Right forelimb (tissue), 1 donor: ENCODE results near the gene ME3.
"Not testable (repeated sequence)": the region's sequence is repeated elsewhere in the genome, so short reads cannot be mapped to it uniquely, and the experiment has no call there.

Source experiments
- DNase-seq: peaks from one replicate; pipeline ENCODE4 v3.0.0-alpha.2; 2018

The ME3 gene

DNA sequence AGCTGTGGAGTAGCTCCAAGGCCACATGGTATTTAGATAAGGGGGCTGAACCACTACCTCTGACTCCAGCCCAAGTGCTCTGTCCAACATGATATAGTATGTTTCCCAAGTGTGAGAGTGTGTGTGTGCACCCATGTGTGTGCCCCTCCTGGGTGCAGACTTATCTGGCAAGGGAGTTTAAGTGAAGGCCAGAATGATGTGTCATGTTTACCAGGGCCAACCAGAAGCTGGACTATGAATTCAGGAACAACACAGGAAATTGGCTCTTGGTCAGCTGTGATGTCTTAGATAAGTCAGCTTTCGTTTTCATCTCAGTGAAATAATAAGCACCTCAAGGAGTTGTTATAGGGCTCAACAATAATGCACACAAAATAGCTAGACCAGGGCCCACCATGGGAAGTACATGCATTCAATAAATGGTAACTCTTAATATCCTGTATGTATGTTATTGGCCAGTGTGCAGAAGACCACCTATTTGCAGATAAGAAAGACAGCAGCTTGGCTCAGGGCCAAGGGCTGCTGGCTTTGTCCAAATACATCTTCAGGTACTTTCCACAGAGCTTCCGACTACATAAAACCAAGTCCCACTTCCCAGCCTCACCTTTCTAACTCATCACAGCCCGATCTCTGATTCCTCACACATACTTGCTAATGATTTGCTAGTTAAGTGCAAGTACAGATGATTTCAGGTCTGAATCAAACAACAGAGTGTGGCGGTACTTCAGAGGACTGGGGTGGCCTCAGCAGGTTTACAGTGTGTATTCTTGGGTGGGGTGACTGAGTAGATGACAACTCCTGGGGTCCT, 120.9 kb downstream of the ME3 start:
- no peak for DNase-seq

DNA sequence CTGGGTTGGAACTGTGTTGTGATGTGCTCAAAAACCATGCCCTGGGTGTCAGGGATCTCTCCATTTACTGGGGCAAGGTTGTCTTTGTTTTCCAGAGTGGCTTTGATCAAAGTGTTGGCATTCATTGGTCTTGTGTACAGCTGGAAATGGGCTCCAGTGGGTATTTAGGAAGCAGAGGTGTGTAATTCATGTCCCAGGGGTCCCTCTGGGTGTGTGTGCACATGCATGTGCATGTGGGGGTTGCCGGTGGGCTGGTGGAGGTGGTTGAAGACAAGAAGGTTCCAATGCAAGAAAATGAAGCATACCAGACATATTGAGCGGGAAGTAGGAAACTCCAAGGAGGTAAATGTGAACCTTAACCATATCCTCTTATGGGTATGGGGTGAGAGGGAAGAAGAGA, 121.7 kb downstream of the ME3 start:
- DNase-seq, result no peak

DNA sequence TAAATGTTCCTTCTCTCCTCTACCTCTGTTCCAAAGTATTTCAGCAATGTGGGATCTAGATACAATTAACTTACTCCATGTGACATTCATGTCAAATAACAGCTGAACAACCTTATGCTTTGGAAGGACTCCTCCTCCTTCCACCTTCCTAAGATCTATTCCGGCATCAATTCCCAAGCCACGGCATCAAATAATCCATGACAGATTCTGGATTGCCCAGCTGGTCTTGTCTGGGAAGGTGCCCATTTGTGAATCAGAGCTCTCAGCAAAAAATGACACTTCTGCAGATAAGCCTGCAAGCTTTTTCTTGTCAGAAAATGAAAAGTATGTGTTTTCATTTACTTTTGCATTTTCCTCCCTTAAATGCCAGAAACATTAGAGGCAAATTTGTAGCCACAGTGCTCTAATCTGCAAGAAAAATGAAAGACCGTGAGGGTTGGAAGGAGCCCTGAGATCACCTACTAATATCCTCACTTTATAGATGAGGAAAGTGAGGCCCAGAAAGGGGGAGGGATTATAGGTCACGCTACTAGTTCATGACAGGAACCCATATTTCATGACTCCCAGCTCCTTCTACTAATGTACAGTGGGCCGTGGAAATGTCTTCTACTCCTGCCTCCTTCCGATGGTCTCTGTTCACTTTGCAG, 124.0 kb downstream of the ME3 start:
- DNase-seq, result no peak

DNA sequence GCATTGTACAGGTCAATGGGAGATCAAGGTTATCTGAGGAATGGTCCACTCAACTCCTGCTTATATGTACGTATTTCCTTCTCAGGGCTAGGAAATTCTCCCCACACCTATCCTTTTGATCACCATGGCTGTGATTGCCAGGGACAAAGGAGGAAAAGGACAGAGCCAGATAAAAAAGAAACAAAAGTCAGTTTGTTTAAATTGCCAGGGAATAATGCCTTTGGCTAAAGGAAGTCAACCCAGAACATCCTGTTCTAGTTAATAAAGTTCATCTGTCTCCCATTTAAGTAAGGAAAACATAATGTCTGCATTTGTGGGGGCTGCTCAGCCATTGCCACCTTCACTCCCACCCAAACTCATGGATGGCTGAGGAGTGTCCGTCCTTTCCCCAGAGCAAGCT, 124.7 kb downstream of the ME3 start:
- no peak for DNase-seq

DNA sequence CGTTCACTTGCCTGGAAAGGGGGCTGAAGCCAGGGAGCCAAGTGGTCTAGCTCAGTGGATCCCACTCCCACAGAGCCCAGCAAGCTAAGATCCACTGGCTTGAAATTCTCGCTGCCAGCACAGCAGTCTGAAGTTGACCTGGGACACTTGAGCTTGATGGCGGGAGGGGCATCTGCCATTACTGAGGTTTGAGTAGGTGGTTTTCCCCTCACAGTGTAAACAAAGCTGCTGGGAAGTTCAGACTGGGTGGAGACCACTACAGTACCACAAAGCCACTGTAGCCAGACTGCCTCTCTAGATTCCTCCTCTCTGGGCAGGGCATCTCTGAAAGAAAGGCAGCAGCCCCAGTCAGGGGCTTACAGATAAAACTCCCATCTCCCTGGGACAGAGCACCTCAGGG, 131.1 kb downstream of the ME3 start:
- not testable (repeated sequence) for DNase-seq

DNA sequence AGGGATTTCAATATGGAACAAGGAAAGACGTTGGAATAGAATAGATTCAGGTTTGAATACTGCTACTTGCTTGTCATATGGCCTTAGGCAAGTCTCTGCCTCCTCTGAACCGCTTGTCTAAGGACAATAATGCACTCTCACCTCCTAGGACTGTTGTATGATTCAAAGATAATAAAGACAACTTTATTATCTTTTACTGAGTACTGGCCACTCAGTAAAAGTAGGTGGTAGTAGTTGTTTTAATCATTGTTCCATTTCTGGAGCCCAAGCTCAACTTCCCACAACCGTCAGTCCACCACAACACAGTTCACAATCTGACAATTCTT, 134.2 kb downstream of the ME3 start:
- no peak for DNase-seq

DNA sequence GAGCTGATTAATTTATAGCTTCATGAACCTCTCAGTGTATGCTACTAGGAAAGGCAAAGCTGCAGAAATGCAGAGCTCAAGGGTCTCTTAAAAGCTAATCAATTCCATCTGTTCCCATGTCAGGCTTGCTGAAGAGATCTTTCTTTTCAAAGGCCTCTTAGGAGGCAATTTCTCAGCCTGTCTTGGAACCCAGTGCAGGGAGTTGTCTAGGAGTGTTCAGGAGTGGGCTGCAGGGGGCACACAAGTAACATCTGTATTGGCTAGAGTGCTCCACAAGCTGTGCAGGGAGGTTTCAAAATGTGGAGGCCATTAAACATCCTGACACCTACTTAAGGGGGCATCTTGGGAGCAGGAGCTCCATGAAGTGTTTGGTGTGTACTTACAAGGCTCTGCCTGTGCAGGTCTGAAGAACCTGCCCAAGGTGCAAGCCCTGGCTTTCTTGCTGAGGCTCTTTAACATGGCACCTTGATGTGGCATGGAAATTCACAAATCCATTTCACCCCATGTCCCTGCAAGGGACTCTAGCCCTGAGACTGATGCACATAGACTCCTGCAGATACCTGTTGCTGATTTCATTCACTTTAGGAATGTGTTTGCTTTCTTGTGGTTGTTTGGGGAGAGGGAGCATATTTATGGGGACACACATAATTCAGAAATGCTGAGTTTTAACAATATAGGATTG, 134.7 kb downstream of the ME3 start:
- no peak for DNase-seq

DNA sequence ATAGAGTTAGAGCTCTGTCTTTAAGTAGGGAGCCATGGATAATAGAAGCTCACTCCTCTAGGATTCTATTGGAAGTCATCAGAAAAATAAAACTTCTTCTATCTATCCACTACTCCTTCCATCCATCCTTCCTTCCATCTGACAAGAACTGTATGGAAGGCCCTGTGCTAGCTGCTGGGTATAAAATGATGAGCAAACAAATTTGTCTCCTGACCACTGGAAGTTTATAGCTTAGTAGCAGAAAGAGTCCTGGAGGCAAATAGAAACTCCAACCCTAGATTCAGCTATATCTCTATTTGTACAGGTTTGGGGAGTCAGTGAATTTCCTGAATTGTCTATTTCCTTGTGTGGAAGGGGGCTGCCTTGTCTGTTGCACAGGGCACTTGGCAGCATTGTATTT, 136.6 kb downstream of the ME3 start:
- DNase-seq, result no peak

DNA sequence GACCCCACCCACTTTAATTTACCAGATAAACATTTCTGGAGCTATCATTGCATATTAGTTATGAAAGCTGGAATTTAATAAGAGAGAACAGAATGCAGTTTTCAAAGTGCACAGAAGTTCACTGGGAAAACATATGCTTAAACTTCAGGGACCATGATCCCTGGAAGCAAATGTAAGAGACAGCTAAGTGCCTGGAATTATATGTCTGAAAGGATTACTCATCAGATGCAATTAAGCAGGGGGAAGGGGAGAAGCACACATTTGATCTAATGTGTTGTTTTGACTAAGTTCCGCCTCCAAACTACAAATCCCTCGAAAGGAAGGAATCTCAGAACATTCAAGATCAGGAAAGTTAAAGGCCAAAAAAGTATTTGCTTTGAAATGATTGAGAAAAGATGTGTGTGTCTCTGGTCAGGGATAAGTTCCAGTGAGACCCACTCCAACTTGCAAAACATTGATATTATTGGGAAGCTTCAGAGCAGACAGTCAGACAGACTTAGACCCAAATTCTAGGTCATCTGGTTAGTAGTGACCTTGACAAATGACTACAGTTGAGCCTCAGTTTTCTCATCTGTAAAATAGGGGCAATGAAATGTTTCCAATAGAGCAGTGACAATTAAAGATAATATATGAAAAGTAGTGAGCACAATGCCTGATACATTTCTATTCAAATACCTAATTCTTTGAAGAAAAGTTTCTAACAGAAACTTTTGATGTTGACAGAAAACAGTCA, 147.6 kb downstream of the ME3 start:
- DNase-seq, result no peak

DNA sequence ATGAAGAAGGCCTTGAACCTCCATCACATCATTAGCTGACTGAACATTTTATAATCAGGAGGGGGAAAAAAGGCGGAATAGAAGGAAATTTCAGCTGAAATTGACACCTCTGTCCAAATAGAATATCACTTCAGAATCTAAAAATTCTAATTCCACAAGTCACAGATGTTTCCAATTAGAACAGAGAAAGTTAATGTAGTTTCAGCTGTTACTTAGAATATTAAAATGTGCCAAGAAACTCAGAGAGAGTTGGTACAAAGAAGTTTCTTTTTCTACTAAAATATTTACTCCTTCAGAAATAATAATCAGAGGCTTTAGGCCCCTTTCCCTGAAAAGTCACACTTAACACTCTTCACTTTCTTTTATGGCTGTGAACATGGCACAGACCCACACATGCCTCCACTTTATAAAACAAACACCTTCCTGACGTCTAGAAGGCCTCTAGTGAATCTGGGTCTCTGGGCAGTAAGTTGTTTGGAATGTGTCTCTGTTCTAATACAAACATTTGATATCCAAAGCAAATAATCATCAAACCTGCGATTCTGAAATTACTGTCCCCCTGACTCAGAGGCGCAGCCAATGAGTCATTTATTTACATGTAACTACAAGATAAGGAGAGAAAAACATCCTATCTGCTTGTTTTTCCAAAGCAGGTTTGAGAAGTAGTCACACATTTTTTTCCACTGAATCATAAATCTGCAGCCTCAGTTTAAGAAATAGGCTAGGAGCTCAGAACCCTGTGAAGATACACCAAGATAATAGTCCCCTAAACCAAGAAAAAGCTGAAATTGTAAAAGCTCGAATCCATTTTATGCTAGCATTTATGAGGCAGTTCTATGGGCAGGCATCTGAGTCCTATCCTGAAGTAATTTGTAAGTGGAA, 148.4 kb downstream of the ME3 start:
- DNase-seq, result no peak

DNA sequence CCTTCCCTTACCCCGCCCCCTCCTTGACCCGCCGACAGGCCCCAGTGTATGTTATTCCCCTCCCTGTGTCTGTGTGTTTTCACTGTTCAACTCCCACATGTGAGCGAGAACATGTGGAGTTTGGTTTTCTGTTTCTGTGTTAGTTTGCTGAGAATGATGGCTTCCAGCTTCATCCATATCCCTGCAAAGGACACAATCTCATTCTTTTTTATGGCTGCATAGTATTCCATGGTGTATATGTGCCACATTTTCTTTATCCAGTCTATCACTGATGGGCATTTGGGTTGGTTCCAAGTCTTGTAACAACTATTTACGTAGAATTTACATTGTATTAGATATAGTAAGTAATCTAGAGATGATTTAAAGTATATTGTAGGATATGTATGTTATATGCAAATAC, 149.9 kb downstream of the ME3 start:
- not testable (repeated sequence) for DNase-seq

DNA sequence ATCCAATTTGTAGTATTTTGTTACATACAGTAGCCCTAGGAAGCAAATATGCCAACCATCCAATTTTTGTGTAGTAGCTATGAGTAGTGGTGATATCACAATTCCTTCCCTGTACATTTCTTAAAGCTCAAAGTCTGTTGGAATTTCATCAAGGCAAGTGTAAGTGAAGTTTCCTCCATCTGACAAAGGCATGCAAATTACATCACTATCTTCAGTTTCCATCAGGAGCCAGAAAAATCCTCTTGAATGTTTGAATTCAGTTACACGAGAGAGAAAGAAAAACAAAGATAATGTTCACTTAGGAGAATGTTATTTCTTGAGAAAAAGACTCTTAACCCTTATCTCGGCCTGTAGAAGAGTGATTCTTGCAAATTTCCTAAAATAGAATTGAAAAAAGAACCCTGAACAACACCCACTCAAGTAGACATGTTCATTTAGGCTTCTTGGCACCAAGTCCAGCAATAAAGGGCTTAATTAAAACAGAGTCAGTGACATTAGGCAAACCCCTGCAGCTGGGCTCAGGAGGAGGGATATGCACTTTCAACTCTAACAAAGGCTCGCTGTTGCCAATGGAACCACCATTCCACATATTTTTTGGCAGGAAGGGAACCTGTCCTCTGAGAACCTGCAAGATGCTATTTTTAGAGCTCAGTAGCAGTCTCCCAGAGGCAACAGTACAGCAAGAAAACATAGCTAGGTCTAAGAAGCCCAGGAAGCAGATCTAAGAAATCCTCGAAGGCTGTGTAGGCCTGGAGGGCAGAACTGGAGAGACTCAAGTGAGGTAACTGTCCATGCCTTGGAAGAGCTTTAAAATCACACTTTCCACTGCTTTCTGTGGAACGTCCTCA, 153.1 kb downstream of the ME3 start:
- DNase-seq, result no peak

DNA sequence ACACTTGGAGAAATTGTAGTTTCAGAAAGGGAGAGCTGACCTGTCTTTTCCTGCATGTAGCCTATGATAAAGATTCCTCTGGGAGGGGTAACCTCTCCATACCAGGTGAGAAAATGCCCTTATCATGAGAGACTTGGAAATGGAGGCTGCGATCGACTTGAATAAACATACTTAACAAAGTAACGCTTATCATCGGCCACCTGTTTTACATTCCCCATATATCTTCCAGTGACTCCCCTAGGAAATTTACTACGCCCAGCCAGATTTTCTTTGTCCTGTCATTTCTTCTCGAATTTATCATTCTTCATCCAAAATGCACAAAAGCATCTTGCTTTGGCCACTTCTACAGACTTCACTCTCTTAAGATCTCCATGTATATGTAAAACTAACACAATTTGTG, 154.2 kb downstream of the ME3 start:
- no peak for DNase-seq

DNA sequence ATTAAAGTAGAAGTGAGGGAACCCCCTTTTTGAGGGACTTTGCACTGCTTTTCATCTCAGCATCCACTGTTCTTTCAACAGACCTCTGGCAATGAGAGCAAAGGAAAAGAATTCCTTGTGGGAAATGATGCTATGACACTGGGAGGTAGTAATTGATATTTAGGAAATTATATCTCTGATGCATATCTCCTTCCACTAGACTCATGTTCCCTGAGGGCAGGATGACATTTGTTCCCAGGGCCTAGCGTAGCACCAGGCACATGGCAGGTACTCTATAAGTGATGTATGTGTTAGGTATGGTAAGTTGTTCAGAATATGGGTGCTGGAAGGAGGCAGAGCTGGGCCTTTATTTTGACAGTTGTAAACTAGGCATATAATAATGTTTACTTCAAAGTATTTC, 154.9 kb downstream of the ME3 start:
- no peak for DNase-seq

DNA sequence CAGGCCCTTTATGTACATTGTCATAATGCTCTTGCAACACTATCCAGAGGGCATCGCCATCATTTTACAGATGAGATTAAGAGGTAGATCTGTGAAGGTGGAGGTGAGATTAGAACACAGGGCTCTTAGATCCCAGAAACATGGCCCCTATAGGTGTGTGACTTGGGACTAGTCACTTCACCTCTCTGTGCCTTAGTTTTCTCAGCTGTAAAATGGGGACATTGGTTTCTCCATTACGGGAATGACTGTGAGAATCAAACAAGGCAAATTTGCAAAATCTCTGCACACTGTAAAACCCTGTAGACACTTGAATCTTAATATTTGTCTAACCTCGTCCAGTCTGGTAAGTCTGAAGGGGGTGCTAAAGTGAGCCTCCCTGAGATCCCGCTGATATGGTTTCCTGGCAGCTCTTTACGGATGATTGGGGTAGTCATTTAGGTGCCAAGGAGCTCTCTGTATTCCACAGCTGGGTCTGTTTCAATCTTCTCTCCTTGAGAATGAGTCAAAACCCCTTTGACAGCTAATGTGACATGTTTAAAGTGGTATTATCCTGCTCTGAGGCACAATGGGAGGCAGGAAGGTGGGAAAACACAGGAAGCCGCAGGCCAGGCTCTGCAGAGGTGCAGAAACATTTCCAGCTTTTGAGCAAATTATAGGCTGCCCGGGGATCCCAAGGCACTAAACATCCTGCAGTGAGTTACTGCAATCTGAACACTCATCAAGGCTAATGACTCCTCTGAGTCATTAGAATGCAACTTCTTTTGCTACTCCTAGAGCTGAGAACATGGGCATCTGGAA, 156.9 kb downstream of the ME3 start:
- no peak for DNase-seq

DNA sequence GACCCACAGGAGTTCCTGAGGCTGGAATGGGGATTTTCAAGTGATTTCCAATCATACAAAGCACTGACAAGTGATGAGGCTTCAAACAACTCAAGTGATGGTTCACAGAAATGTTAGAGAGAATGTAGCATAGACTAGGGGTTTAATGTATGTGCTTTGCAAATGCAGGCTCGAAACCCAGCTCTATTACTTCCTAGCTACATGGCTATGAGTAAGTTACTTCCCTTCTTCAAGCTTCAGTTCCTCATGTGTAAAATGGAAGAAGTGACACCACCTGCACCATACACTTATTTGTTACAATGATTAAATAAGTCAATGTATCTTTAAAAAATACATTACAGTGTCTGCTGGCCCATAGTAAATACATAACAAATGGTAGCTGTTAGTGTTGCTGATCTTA, 158.0 kb downstream of the ME3 start:
- DNase-seq, result no peak

DNA sequence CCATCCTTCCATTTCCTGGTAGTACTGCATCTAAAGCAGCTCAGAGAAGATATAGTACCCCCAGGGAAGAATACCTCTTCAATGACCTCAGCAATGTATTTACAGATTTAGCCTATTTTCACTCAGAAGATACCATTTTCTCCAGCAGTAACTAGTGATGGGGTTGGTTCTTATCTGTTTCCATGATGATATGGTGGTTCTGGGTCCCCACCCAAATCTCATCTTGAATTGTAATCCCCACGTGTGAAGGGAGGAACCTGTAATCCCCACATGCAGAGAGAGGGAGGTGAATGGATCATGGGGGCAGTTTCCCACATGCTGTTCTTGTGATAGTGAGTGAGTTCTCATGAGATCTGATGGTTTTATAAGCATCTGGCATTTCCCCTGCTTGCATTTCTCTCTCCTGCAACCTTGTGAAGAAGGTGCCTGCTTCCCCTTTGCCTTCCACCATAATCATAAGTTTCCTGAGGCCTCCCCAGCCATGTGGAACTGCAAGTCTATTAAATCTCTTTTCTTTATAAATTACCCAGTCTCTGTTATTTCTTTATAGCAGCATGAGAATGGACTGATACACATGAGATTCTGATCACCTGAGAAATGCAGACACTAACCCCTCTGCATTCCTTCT, 158.6 kb downstream of the ME3 start:
- no peak for DNase-seq

DNA sequence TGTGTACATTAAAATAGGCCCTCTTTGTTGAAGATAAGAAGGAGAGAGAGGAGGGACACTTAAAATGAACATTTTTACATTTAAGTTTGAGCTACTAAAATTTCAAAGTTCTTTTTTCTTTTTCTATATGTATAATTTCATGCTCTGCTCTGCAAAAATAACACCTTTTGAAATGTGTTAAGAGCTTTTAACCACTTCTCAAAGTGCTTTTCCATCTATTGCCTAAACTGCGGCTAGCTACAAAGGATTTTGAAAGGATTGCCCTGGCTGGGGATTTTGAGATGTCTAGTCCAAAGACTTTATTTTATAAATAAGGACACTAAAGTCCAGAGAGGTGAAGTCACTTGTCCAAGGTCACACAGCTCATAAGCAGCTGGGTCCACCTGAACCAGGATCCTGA, 159.3 kb downstream of the ME3 start:
- no peak for DNase-seq

DNA sequence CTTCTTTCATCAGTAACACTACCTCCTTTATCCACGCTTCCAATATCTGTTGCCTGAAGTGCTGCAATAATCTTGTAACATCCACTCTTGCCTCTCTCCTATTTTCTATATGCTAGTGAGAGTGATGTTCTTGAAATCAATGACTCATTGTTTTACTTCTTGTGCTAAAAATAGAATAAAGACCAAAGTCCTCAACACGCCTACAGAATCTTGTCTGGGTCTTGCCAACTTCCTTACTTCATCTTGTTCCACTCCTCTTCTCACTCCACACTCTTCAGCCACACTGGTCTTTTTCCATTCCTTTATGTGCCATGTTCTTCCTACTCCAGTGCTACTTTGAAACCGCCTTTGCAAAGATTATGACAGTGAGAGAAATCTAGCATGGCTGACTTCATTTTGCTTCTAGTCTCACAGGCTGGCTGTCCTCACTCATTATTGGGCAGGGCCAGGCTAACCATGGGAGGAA, 161.3 kb downstream of the ME3 start:
- DNase-seq, result no peak

DNA sequence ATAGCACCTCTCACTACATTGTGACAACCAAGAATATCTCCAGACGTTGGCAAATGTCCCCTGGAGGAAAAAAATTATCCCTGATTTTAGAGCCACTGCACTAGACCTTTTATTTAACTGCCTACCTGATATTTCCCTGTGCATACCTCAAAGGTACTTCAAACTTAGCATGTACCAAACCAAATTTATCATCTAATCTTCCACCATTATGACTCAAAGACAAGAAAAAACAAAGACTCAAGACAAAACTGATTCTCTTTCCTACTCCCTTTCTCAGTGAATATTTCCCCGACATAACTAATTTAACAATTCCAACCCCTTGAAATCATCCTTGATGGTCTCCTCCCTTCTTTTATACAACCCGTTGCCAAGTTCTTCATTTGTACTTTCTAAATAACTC, 161.7 kb downstream of the ME3 start:
- no peak for DNase-seq
